HG03469 (cell line): ENCODE data around the gene MYRF.

Experiments
- ATAC-seq: cut with Tn5 transposase; IDR thresholded peaks from one replicate; pipeline ENCODE4 v1.9.1; 2021; ENCODE audit warnings: mild to moderate bottlenecking, moderate library complexity, moderate number of reproducible peaks; ENCODE audit not compliant: unreplicated experiment

Gene MYRF

GRCh38 chr11:61774411-61774810, 22.0 kb downstream of the MYRF start:
- no peak for ATAC-seq

- no peak for ATAC-seq
Measured at GRCh38 chr11:61775106-61775505, 22.7 kb downstream of the MYRF start.

- no peak for ATAC-seq
Measured at GRCh38 chr11:61775606-61776554, 23.4 kb downstream of the MYRF start.

- ATAC-seq: no peak
Measured at GRCh38 chr11:61776561-61777075, 24.2 kb downstream of the MYRF start.

GRCh38 chr11:61777234-61778090, 25.0 kb downstream of the MYRF start:
- no peak for ATAC-seq

GRCh38 chr11:61778357-61778886, 26.0 kb downstream of the MYRF start:
- ATAC-seq: no peak

- ATAC-seq: no peak
Measured at GRCh38 chr11:61778920-61779650, 26.6 kb downstream of the MYRF start.

- ATAC-seq: no peak
Measured at GRCh38 chr11:61779666-61780525, 27.5 kb downstream of the MYRF start.

GRCh38 chr11:61780581-61781162, 28.2 kb downstream of the MYRF start:
- ATAC-seq: no peak

GRCh38 chr11:61781585-61781984, 29.1 kb downstream of the MYRF start:
- ATAC-seq: no peak

- ATAC-seq: no peak
Measured at GRCh38 chr11:61782299-61782698, 29.9 kb downstream of the MYRF start.

- no peak for ATAC-seq
Measured at GRCh38 chr11:61782841-61783240, 30.4 kb downstream of the MYRF start.

- ATAC-seq: no peak
Measured at GRCh38 chr11:61783717-61784505, 31.5 kb downstream of the MYRF start.

- ATAC-seq: no peak
Measured at GRCh38 chr11:61784506-61784805, 32.0 kb downstream of the MYRF start.

GRCh38 chr11:61785837-61786402, 33.5 kb downstream of the MYRF start:
- ATAC-seq: no peak

GRCh38 chr11:61787928-61788491, 35.6 kb downstream of the MYRF start:
- no peak for ATAC-seq

GRCh38 chr11:61791737-61792309, 39.4 kb downstream of the MYRF start:
- no peak for ATAC-seq
